ENCODE measurements around the gene ZNF330.
"Not testable (repeated sequence)": the region's sequence is repeated elsewhere in the genome, so short reads cannot be mapped to it uniquely, and the experiment has no call there.

The ZNF330 gene
- 33.3 to 44.9 reads per million in 2 donors for total RNA-seq

DNA sequence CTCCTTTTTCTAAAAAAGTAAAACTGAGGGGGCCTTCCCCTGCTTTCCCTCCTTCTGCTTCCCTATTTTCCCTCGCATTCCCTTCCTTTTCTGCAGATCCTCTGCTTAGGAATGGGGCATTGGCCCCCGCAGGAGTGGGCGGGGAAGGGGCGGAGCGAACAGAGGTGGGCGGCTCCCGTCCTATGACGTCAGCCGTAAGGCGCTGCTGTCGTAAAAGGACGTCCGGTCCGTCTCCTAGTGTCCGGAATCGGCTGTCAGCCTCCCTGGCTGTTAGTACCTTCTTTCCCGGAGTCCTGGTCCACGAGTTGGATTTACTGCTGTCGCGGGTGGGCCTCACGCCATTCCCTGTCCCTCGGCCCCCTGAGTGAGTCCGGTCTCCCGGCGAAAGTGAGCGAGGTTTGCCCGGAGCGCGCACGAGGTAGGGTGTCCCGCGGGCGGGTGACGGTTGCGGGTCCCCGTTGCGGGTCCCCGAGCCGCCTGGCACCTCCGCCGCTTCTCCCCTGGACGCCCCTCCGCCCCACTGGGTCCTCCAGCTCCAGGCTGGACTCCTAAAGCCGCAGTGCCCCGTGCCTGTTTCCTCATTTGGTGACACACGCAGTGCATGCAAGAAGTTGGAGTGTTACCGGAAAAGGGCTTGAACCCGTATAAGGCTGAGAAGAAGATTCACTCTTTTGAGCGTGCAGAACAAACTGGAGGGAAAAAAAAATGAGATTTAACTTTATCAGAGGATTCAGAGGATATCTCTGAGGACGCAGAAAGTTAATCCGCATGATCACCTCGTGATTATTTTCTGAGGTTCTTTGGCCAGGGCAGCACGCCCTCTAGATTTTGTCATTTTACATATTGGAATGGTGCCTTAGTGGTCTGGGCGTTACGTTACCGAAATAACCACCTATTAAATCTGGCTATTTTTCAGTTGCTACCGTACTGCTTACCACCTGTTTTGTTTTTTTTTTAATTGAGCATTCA lies at the start of gene ZNF330:
ZNF330 (plus strand) TSS at position 205 of the 969 bp plus-strand sequence. CDS start 1,477 bp downstream, outside the sequence.
- DNase-seq = peak; percentile 91

DNA sequence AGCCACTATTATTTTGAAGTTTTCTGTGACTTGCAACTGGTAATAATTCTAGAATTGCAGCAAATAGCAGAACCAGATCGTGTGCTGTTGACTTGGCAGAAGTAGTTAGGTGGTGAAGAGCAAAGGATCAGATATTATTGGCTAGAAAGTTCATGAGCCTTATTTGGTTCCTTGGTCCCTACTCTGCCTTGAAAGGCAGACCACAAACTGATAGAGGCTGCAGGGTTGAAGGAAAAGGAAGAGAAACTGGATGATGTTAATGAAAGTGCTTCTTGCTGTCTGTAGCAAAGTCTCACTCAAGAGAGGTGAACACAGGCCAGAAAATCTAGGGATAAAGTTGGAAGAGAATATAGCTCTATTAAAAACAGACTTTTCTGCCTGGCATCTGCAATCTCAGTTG lies 46.2 kb upstream of the ZNF330 start:
- no peak for DNase-seq

DNA sequence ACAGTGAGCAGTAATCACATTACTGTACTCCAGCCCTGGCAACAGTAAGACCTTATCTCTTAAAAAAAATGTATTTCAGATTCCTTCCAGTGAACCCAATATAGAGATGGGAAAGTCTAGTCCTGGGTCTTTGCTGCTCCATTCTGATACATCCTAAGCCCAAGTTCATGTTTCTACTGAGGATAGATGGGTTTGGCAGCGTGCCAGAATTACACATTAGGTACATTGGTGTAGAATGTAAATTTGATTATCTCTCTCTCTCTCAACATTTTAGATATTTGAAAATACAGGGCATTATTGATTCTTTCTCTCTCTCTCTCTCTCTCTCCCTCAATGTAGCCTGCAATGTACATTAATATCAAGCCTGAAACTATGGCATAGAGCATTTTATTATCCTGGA lies 43.5 kb upstream of the ZNF330 start:
- DNase-seq = no peak

DNA sequence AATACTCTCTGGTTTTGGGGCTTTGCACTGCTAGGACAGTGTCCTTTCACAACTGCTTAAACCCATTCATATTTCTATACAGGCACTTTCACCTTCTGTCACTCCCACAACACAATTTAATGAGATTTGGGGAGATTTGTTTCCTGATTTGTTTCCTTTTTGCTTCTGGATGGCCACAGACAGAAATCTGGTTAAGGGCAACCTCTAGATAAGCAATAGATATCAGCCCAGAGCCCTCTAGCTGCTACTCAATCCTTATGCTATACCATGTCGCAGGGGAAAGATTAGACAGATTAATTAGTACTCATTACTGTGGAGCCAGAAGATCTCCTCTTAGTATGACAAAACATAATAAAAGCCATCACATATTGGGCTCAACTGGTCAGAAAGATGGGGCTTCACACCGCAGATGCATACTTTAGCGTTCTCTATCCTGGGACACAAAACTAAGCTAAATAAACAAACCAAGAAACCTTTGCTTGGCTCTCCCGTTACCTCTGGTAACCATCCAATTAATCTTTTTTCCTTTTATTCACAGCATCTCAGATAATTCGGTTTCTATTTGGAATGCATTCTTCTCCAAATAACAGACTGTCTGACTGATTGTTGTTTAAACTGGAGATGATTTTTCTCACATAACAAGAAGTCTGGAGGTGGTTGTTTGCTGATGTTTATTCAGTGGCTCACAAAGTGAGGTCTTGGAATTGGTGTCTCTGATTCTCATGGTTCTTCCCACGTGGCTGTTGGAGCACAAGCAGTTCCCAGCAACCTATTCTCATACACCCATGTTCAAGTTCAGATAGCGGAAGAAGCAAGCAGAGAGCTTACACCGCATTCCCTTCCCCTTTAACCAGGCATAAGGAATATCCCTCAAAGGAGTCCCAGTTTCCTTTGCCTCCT lies 41.0 kb upstream of the ZNF330 start:
- no peak for DNase-seq

DNA sequence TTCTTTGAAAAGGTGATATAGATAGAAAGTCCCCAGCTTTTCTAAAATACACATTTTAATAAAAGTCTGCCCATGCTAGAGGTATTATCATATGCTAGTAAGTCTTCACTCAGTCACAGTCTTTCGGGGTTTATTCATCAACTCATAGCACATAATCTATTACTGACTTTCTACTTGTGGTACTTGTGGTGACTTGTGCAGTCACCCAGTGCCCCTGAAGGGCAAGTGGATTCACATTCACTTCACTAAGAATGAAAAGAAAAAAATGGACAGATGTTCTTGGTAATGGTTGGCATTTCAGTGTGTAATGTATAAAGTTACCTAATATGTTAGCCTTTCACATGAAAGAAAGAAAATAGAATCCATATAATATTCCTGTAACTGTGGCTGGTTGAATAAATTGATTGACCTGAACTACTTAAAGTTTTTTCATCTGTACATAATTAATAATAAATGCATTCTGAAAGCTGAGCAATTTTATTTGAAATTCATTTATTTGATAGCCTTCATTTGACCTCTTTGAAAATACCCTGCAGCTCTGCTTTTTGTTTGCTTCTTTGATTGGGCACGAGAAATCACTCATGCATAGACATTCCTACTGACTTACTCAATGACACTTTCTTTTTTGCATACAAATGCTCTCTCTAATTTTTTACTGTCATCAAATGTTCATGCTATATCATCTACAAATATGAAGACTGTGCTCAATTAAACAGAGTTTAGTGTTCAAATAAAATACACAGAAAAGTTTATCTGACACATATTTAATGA lies 39.5 kb upstream of the ZNF330 start:
- DNase-seq = no peak

DNA sequence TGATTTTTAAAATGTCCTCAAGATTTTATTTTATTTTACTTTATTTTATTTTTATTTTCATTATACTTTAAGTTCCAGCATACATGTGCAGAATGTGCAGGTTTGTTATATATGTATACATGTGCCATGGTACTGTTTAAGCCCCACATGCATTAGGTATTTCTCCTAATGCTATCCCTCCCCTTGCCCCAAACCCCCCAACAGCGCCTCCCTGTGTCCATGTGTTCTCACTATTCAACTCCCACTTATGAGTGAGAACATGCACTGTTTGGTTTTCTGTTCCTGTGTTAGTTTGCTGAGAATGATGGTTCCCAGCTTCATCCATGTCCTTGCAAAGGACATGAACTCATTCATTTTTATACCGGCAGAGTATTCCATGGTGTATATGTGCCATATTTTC lies 37.2 kb upstream of the ZNF330 start:
- DNase-seq = not testable (repeated sequence)

DNA sequence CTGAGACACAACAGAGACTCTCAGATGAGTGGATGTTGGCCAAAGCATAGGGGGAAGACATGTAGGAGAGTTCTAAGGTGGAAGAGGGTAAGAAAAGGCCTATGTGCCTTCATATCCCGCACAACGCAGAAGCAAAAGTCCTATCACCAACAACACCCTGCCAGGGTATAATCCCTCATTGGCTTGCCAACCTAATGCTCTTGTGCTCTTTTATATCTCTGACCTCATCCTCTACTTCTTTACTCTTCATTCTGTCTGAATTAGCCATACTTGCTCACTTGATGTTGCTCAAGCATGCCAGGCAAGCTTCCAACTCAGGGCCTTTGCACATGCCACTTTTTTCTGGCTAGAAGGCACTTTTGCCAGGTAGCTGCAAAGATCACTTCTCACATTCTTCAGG lies 28.1 kb upstream of the ZNF330 start:
- no peak for DNase-seq

DNA sequence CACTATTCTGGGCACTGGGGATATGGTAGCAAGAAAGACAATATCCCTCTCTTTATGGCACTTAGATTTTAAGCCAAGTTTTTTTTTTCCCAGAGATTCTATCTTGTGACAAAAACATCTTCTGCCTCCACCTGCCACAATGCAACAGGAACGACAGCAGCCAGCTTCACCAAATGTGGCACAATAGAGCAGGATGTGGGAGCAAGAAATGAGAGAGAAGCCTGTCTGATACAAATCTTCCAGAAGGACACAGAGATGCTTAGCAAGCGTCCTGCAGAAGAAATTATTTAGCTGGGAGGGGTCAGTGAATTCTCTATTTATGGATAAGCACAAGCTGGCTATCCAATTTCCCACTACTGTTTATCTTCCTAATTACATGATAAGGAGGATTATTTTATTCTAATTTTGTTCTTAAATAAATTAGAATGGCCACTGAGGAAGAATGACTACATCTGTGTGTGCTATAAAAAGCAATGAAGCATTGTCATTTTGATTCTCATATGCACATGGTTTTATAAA lies 27.1 kb upstream of the ZNF330 start:
- DNase-seq = no peak

DNA sequence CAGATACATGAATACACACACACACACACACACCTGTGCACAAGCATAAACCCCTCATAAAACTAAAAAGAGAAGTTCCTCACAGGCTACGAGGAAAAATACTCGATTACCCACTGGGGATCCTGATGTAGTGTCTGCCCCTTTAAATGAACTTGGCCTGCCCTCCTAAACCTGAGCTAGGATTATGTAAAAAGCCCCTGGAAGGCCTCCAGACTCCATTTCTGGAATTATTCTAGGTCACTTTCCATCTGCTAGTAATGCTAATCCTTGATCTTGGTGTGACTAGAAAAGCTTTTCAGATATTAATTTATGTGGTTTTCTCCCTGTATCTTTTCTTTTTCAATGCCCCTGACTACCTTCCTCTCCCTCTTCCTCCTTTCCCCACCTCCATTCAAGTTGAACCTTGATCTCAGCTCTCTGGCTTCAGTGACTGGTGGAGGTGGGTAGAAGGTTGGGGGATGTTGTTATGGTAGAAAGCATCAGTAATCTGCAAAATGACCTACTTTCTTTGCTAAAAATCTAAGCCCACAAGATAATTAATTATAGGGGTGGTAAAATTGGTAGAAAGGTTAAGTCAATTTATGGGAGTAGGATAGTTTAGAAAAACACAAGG lies 25.5 kb upstream of the ZNF330 start:
- no peak for DNase-seq

DNA sequence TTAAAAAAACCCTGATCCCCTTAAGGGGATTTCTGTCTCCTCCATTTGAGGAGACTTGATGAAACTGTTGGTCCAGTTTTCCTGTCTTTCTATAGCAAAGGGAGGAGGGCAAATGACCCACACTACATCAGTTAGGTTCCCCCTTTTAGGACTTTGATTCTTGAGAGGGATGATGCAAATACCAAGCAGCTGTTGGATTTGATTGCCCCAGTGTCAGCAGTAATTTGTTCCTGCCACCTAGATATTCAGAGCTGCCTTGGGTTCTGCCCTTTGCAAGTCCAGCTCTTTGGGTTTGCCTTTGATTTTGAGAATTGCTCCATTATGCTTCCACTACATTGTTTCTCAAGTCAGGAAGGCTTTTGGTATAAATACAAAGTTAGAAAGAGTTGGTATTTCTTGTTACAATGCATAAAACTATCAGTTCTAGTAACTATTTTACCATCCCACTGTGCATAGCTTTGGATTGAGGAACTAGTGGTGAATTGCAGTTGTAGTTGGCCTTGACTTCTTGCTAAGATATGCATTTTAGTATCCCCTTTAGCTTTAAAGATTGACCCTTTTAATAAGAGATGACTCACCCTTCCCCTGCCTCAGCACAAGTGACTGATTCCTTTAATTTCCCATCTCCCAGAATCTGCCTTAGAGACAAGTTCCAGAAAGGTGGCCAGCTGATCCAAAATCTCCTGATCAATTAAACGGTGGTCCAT lies 24.3 kb upstream of the ZNF330 start:
- no peak for DNase-seq

DNA sequence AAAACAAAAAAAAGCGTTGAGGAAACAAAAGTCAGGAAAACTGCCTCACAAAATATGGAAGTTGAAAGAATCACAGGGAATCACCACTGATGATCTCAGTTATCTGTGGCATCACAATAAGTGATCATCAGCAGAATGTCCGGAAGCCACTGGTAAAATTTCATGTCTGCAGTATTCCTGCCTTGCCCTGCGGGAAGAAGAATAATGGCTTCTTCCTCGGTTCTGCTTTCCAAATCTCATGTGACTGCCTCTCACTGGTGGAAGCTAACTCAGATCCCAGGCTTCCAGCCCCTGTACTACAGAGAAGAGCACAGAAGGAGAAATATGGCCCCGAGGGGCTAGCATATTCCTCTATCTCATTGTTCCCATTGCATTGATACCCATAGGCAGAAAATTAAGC lies 12.7 kb upstream of the ZNF330 start:
- no peak for DNase-seq

DNA sequence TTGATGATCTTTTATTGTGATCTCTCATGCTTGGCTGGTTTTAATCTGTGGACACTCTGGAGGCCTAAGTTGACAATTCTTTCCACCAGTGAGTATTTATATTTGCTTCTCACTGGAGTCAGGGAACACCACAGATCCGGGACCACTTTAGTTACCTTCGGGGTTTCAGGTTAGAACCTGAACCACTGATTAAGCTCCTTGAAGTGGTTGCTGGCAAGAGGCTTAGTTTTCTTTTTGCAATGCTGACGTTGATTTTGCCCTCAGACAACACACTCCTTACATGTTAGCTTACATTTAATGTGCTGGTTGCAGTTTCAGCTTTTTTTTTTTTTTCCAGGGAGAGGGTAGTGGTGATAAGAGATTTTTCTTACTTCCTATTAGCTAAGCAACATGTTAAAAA lies 10.5 kb upstream of the ZNF330 start:
- no peak for DNase-seq

DNA sequence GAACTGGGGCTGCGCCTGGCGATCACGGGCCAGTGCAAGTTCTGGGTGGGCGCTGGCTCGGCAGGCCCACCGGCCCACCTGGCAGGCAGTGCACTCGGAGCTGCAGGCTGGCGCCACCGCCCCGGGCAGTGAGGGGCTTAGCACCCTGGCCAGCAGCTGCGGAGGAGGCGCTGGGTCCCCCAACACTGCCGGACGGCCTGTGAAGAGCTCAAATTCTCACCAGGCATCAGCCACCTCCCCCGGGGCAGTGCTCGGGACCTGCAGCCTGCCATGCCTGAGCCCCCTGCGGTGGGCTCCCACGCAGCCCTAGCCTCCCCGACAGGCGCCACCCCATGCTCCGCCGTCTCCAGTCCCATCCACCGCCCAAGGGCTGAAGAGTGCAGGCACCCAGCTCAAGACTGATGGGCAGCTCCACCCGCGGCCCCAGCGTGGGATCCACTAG lies 7.1 kb upstream of the ZNF330 start:
- DNase-seq = no peak

DNA sequence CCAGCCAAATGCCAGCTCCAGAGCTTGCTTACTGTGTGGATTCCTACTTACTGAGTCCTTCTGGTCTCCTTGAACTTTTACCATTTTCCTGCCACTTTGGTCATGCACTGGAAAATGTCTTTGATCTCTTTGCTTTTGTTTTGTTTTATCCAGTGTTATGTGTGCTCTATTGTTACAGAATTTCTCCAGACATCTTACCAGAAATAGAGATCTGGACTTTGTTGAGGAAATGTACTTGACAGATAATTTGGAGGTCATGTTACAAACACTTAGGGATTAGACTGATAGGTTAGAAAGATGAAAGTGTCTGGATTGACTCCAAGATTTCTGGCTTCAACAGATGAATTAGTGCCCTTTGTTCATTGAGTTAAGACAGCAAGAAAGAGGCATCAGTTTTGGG lies 5.7 kb upstream of the ZNF330 start:
- DNase-seq = no peak

DNA sequence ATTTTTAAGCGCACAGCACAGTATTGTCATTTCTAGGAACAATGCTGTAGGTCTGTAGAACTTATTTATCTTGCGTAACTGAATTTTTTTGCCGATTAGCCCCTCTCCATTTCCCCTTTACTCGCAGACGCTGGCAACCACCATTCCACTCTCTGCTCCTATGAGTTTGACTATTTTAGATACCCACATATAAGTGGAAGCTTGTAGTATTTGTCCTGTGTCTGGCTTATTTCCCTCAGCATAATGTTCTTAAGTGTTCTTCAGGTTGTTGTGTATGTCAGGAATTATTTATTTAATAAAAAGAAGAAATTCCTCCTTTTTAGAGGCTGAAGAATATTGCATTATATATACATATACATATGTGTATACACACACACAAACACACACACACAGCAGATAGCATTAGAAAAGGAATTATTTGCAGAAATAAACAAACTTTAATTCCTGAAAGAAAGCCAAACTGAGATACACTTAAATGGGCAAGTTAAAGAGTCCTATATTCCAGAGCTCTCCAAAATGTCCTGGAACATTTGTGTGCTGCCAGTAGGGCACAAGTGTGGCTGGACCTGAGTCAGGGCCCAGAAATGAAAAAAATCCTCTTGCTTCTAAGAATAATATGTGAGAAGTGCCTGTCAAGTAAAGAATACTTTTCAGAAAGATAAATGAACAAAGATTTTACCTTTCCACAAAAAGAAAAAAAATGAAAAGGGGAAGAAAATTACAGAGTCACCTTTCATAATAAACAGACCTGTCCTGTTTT lies 4.5 kb upstream of the ZNF330 start:
- no peak for DNase-seq

DNA sequence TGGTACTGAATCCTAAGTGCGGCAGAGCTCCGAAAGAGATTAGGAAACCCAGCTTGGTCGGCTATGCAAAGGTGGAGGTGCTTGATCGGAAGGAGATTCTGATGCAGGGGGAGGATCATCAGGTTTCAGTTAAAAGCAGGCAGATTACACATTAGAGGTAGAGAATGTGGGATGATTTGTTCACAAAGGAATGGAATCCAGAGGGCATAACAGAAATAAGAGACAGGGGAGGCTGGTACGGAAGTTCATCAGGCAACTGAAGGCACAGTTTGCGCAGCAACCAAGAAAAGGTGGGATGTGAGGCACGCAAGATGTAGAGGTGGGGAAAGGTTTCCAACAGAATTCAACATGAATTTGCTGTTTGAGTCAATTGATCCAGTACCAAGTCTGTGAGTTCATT lies 424 bp upstream of the ZNF330 start:
- no peak for DNase-seq

DNA sequence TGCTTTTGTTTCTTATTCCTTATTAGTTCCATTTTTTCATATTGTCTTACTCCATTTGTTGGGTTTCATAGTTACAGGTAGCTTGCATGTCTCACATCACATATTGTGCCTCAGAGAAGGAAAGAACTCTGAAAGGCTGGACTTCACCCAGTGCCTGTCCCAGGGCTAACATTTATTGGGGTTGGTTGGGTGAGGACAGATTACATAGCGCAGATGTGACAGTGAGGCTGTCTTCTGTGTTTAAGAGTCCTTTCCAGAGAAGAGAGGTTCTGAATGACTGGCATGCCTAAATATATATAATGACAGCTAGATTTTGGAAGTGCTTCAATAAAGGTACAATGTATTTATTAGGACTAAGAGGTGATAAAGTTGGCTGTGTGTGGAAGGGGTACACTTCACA lies 2.7 kb downstream of the ZNF330 start:
- DNase-seq = no peak

DNA sequence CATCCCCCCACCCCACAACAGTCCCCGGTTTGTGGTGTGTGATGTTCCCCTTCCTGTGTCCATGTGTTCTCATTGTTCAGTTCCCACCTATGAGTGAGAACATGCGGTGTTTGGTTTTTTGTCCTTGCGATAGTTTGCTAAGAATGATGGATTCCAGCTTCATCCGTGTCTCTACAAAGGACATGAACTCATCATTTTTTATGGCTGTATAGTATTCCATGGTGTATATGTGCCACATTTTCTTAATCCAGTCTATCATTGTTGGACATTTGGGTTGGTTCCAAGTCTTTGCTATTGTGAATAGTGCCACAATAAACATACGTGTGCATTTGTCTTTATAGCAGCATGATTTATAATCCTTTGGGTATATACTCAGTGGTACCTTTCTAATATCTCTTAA lies 6.6 kb downstream of the ZNF330 start:
- DNase-seq = not testable (repeated sequence)

DNA sequence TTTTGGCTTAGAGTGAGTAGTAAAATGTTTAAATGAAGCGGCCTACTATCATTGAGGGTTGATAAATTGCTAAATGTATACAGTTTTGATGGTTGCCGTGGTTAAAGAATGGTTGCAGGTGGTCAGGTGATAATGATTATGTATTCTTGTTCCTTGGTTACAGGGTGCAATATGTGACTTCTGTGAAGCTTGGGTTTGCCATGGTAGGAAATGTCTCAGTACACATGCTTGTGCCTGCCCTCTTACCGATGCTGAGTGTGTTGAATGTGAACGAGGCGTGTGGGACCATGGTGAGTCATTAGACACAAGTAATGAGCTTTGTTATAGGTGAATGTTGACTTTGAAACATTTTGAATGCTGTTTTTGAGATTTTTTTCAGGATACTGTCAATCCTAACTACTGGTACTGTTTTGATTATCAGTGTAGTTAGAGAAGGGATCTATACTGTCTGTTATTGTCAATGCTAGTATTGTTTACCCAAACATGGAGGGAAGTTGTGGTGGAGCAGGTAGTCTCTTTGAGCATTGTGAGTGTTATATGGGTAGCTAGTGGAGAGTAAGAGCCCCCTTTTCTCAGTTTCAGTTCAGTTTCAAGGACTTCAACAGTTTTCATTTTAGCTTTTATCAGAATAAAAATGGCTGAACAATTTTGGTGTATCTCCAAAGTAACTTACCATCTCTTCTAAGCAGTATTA lies 8.9 kb downstream of the ZNF330 start:
- DNase-seq = no peak

DNA sequence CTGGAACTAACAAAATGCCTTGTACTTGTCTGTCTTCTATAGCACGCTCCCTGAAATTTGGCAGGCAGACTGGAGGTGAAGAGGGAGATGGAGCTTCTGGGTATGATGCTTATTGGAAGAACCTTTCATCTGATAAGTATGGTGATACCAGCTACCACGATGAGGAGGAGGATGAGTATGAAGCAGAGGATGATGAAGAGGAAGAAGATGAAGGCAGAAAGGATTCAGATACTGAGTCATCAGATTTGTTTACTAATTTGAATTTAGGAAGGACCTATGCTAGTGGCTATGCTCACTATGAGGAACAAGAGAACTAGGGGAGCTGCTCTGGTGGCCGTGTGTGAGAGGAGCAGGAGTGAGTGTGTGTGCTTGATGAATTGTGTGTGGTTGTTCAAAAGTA lies 13.0 kb downstream of the ZNF330 start:
- DNase-seq = no peak
